ENCODE measurements around the gene FOXD2. TPM values are rescaled to one million over a fixed set of nuclear protein-coding genes. Genes with fewer than 3 reads are reported as not detected.

FOXD2 gene
- polyA plus RNA-seq, 4 donors: 0.19 to 2.1 (median 0.25) TPM

DNA sequence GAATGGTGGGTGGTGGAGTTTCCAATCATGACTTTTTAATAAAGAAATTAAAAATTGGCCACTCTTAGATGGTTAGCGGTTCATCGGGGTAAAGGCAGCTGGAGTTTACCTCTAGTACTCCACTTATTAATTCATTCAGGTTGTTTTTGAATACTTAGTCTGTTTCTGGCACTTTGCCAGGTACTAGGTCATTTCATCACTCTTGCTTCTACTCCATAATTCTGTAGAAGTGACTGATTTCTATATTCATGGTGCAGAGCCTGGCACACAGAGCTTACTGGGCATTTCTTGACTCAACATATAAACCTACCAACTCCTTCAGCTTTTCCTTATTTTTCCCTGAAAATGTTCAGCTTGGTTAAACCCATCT, 31.5 kb downstream of the FOXD2 start:
- H3K36me3 ChIP-seq (ENCODE audit: control insufficient read depth in 3 of 3, insufficient read depth in 2 of 3, low read depth in 1 of 3, low read length in 3 of 3): no peaks in the 10 kb centered on the region
- DNase-seq: no peak
- peaks cover 0 to 8% (median 8%) of the 10 kb centered on the region in 3 donors for H3K27me3 ChIP-seq (ENCODE audit: control insufficient read depth in 3 of 3, insufficient read depth in 3 of 3, low read length in 3 of 3)
- no peak overlapping the region for H3K4me3 ChIP-seq (ENCODE audit: low read depth in 1 of 3, low read length in 3 of 3)
- H3K4me1 ChIP-seq (ENCODE audit: control insufficient read depth in 3 of 3, insufficient read depth in 2 of 3, low read depth in 1 of 3, low read length in 2 of 3): no peaks in the 10 kb centered on the region
- 77 to 93% (median 85%) methylated on average over 2 of the region's 2 CpGs for WGBS, 3 donors
- FAIRE-seq: no peak
- H3K9me3 ChIP-seq (ENCODE audit: control insufficient read depth in 2 of 2, insufficient read depth in 1 of 2, low read depth in 1 of 2, low read length in 1 of 2): no peaks in the 10 kb centered on the region
- no peak overlapping the region for H3K27ac ChIP-seq (ENCODE audit: low read depth in 1 of 3, low read length in 2 of 3)

DNA sequence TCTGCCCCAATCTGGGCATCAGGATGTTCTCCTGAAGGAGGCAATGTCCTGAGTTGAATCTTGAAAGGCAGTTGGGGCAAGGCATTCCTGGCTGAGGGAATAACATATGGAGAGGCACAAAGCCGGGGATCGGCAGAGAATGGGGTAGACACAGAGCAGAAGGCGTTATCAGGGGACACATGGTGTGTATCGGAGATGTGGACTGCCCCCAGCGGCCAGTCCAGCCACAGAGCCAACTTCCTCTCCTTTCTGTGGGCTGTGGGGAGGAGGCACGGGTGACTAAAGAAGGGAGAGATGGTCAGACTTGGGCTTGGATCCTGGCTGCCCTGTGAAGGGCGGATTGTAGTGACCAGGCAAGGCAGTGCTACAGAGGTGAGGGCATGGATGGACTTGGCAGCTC, 32.1 kb downstream of the FOXD2 start:
- H3K4me3 ChIP-seq (ENCODE audit: low read depth in 1 of 3, low read length in 3 of 3): no peak overlapping the region
- no peak overlapping the region for H3K27ac ChIP-seq (ENCODE audit: low read depth in 1 of 3, low read length in 2 of 3)
- WGBS, 3 donors: 81 to 92% (median 84%) methylated on average over 7 of the region's 7 CpGs
- no peaks in the 10 kb centered on the region for H3K9me3 ChIP-seq (ENCODE audit: control insufficient read depth in 2 of 2, insufficient read depth in 1 of 2, low read depth in 1 of 2, low read length in 1 of 2)
- H3K27me3 ChIP-seq (ENCODE audit: control insufficient read depth in 3 of 3, insufficient read depth in 3 of 3, low read length in 3 of 3): peaks cover 0 to 8% (median 8%) of the 10 kb centered on the region in 3 donors
- no peak for DNase-seq
- FAIRE-seq: no peak
- H3K36me3 ChIP-seq (ENCODE audit: control insufficient read depth in 3 of 3, insufficient read depth in 2 of 3, low read depth in 1 of 3, low read length in 3 of 3): no peaks in the 10 kb centered on the region
- no peaks in the 10 kb centered on the region for H3K4me1 ChIP-seq (ENCODE audit: control insufficient read depth in 3 of 3, insufficient read depth in 2 of 3, low read depth in 1 of 3, low read length in 2 of 3)

DNA sequence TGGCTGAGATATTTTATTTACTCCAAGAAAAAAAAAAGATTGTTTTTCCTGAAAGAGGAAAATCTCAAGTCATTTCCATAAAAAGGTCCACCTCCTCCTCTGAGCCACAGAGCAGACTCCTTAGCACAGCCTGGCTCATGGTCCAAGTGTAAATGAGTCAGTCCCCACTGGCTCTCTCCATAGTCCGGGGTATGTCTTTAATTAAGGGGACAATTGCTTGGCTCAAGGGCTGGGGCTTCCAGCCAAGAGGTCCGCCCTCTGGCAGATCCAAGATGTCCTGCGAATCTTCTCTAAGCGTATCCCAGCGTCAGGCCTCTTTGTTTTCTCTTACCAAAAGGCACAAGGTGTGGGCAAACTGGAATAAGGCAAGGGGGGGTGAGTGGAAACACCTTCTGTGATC, 33.3 kb downstream of the FOXD2 start:
- no peak for DNase-seq
- no peak for FAIRE-seq
- 79 to 88% (median 87%) methylated on average over 5 of the region's 5 CpGs for WGBS, 3 donors
- H3K27me3 ChIP-seq (ENCODE audit: control insufficient read depth in 3 of 3, insufficient read depth in 3 of 3, low read length in 3 of 3): peaks cover 0 to 8% (median 8%) of the 10 kb centered on the region in 3 donors
- H3K4me3 ChIP-seq (ENCODE audit: low read depth in 1 of 3, low read length in 3 of 3): no peak overlapping the region
- H3K36me3 ChIP-seq (ENCODE audit: control insufficient read depth in 3 of 3, insufficient read depth in 2 of 3, low read depth in 1 of 3, low read length in 3 of 3): no peaks in the 10 kb centered on the region
- no peaks in the 10 kb centered on the region for H3K9me3 ChIP-seq (ENCODE audit: control insufficient read depth in 2 of 2, insufficient read depth in 1 of 2, low read depth in 1 of 2, low read length in 1 of 2)
- no peaks in the 10 kb centered on the region for H3K4me1 ChIP-seq (ENCODE audit: control insufficient read depth in 3 of 3, insufficient read depth in 2 of 3, low read depth in 1 of 3, low read length in 2 of 3)
- H3K27ac ChIP-seq (ENCODE audit: low read depth in 1 of 3, low read length in 2 of 3): no peak overlapping the region

- H3K4me1 ChIP-seq (ENCODE audit: control insufficient read depth in 3 of 3, insufficient read depth in 2 of 3, low read depth in 1 of 3, low read length in 2 of 3): peaks cover 0 to 11% (median 2%) of the 10 kb centered on the region in 3 donors
- no peak overlapping the region for H3K4me3 ChIP-seq (ENCODE audit: low read depth in 1 of 3, low read length in 3 of 3)
- no peak overlapping the region for H3K27ac ChIP-seq (ENCODE audit: low read depth in 1 of 3, low read length in 2 of 3)
- peaks cover 0 to 6% (median 5%) of the 10 kb centered on the region in 3 donors for H3K27me3 ChIP-seq (ENCODE audit: control insufficient read depth in 3 of 3, insufficient read depth in 3 of 3, low read length in 3 of 3)
- no peak for FAIRE-seq
- peaks cover 0 to 3% of the 10 kb centered on the region in 2 donors for H3K9me3 ChIP-seq (ENCODE audit: control insufficient read depth in 2 of 2, insufficient read depth in 1 of 2, low read depth in 1 of 2, low read length in 1 of 2)
- no peaks in the 10 kb centered on the region for H3K36me3 ChIP-seq (ENCODE audit: control insufficient read depth in 3 of 3, insufficient read depth in 2 of 3, low read depth in 1 of 3, low read length in 3 of 3)
- DNase-seq: peak in 1 of 2 donors; percentile 25
- WGBS, 3 donors: 66 to 79% (median 77%) methylated on average over 9 of the region's 9 CpGs
These were observed 36.7 kb downstream of the FOXD2 start for GRCh38 chr1:47474278-47475193.

GRCh38 chr1:47477595-47478080, 39.8 kb downstream of the FOXD2 start:
- peak; percentile 5 for FAIRE-seq
- 9 to 66% (median 40%) methylated on average over 3 of the region's 3 CpGs for WGBS, 3 donors
- H3K27ac ChIP-seq (ENCODE audit: low read depth in 1 of 3, low read length in 2 of 3): peak overlapping the region in 2 of 3 donors; percentile 43 to 76
- H3K4me3 ChIP-seq (ENCODE audit: low read depth in 1 of 3, low read length in 3 of 3): no peak overlapping the region
- H3K27me3 ChIP-seq (ENCODE audit: control insufficient read depth in 3 of 3, insufficient read depth in 3 of 3, low read length in 3 of 3): peaks cover 0 to 3% (median 0%) of the 10 kb centered on the region in 3 donors
- H3K4me1 ChIP-seq (ENCODE audit: control insufficient read depth in 3 of 3, insufficient read depth in 2 of 3, low read depth in 1 of 3, low read length in 2 of 3): peaks cover 0 to 11% (median 2%) of the 10 kb centered on the region in 3 donors
- no peaks in the 10 kb centered on the region for H3K36me3 ChIP-seq (ENCODE audit: control insufficient read depth in 3 of 3, insufficient read depth in 2 of 3, low read depth in 1 of 3, low read length in 3 of 3)
- peaks cover 0 to 3% of the 10 kb centered on the region in 2 donors for H3K9me3 ChIP-seq (ENCODE audit: control insufficient read depth in 2 of 2, insufficient read depth in 1 of 2, low read depth in 1 of 2, low read length in 1 of 2)
- peak; percentile 79 to 95 for DNase-seq

DNA sequence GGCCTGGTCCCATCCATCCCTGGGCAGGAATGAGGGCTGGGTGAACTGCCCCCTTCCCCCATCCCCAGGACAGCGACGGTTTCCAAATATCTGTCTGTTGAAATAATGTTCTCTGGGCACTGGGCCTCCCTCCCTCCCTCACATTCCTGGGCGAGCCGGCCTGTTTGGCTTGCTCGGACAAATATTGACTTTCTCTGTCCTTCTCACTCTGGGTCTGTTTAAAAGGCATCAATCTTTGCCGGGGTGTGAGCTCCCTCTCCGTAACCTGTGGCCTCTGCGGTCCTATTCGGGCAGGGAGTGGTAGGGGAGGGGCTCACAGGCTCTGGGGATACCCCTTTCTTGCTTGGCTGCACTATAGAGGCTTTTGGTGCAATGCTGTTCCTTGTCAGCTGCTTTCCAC, 40.2 kb downstream of the FOXD2 start:
- FAIRE-seq: no peak
- Histone ChIP-seq H3K27ac (ENCODE audit: low read depth in 1 of 3, low read length in 2 of 3) (peak overlapping the region in 2 of 3 donors; percentile 43 to 76), H3K36me3 (ENCODE audit: control insufficient read depth in 3 of 3, insufficient read depth in 2 of 3, low read depth in 1 of 3, low read length in 3 of 3) (no peaks in the 10 kb centered on the region), H3K4me1 (ENCODE audit: control insufficient read depth in 3 of 3, insufficient read depth in 2 of 3, low read depth in 1 of 3, low read length in 2 of 3) (peaks cover 0 to 11% (median 2%) of the 10 kb centered on the region in 3 donors), H3K9me3 (ENCODE audit: control insufficient read depth in 2 of 2, insufficient read depth in 1 of 2, low read depth in 1 of 2, low read length in 1 of 2) (peaks cover 0 to 3% of the 10 kb centered on the region in 2 donors), H3K4me3 (ENCODE audit: low read depth in 1 of 3, low read length in 3 of 3) (no peak overlapping the region), H3K27me3 (ENCODE audit: control insufficient read depth in 3 of 3, insufficient read depth in 3 of 3, low read length in 3 of 3) (peaks cover 0 to 2% (median 0%) of the 10 kb centered on the region in 3 donors)
- DNase-seq: peak; percentile 40 to 49
- 14 to 37% (median 21%) methylated on average over 9 of the region's 9 CpGs for WGBS, 3 donors

- FAIRE-seq (no peak), DNase-seq (no peak)
- Histone ChIP-seq H3K4me3 (ENCODE audit: low read depth in 1 of 3, low read length in 3 of 3) (no peak overlapping the region), H3K4me1 (ENCODE audit: control insufficient read depth in 3 of 3, insufficient read depth in 2 of 3, low read depth in 1 of 3, low read length in 2 of 3) (peaks cover 0 to 11% (median 2%) of the 10 kb centered on the region in 3 donors), H3K27me3 (ENCODE audit: control insufficient read depth in 3 of 3, insufficient read depth in 3 of 3, low read length in 3 of 3) (peaks cover 0 to 2% (median 0%) of the 10 kb centered on the region in 3 donors), H3K9me3 (ENCODE audit: control insufficient read depth in 2 of 2, insufficient read depth in 1 of 2, low read depth in 1 of 2, low read length in 1 of 2) (peaks cover 0 to 3% of the 10 kb centered on the region in 2 donors), H3K36me3 (ENCODE audit: control insufficient read depth in 3 of 3, insufficient read depth in 2 of 3, low read depth in 1 of 3, low read length in 3 of 3) (no peaks in the 10 kb centered on the region), H3K27ac (ENCODE audit: low read depth in 1 of 3, low read length in 2 of 3) (no peak overlapping the region)
- 71 to 82% (median 74%) methylated on average over 6 of the region's 6 CpGs for WGBS, 3 donors
These were observed 41.8 kb downstream of the FOXD2 start for GRCh38 chr1:47479664-47480063.

- DNase-seq: no peak
- H3K36me3 ChIP-seq (ENCODE audit: control insufficient read depth in 3 of 3, insufficient read depth in 2 of 3, low read depth in 1 of 3, low read length in 3 of 3): no peaks in the 10 kb centered on the region
- 75 to 91% (median 81%) methylated on average over 3 of the region's 3 CpGs for WGBS, 3 donors
- peaks cover 0 to 3% of the 10 kb centered on the region in 2 donors for H3K9me3 ChIP-seq (ENCODE audit: control insufficient read depth in 2 of 2, insufficient read depth in 1 of 2, low read depth in 1 of 2, low read length in 1 of 2)
- FAIRE-seq: no peak
- H3K27me3 ChIP-seq (ENCODE audit: control insufficient read depth in 3 of 3, insufficient read depth in 3 of 3, low read length in 3 of 3): peaks cover 0 to 2% (median 0%) of the 10 kb centered on the region in 3 donors
- H3K4me1 ChIP-seq (ENCODE audit: control insufficient read depth in 3 of 3, insufficient read depth in 2 of 3, low read depth in 1 of 3, low read length in 2 of 3): peaks cover 0 to 11% (median 2%) of the 10 kb centered on the region in 3 donors
- H3K27ac ChIP-seq (ENCODE audit: low read depth in 1 of 3, low read length in 2 of 3): no peak overlapping the region
- no peak overlapping the region for H3K4me3 ChIP-seq (ENCODE audit: low read depth in 1 of 3, low read length in 3 of 3)
These were observed 44.1 kb downstream of the FOXD2 start for GRCh38 chr1:47481936-47482335.
